Activated naive CD4-positive, alpha-beta T cell treated with anti-CD3 and anti-CD28 coated beads for 36 hours (primary cell): ENCODE measurements around the gene ADSS1. TPM values are rescaled to one million over a fixed set of nuclear protein-coding genes. Genes with fewer than 3 reads are reported as not detected.

Source experiments
- CTCF ChIA-PET: fragments of 350-600 bp; sonication (Branson Sonifier 250); formaldehyde crosslinking; loops from one replicate; lab custom pipeline; 2021; ENCODE audit warnings: antibody characterized with exemption; lab: Charles Lee
- DNase-seq: peaks from one replicate; pipeline ENCODE4 v3.0.0-alpha.2; 2020
- H3K27ac Mint-ChIP-seq: one replicate; pipeline ENCODE4 v1.8.0; 2021; ENCODE audit warnings: mild to moderate bottlenecking, mixed read lengths
- H3K27me3 Mint-ChIP-seq: one replicate; pipeline ENCODE4 v1.8.0; 2021; ENCODE audit warnings: low read depth, mixed read lengths
- H3K36me3 Mint-ChIP-seq: one replicate; pipeline ENCODE4 v1.8.0; 2021; ENCODE audit warnings: low read depth, mixed read lengths
- H3K4me1 Mint-ChIP-seq: one replicate; pipeline ENCODE4 v1.8.0; 2021; ENCODE audit warnings: low read depth, mixed read lengths
- H3K4me3 Mint-ChIP-seq: one replicate; pipeline ENCODE4 v1.8.0; 2021; ENCODE audit warnings: mild to moderate bottlenecking, moderate library complexity, mixed read lengths
- H3K9me3 Mint-ChIP-seq: one replicate; pipeline ENCODE4 v1.8.0; 2021; ENCODE audit warnings: mixed read lengths
- intact Hi-C: fragments of 100-400 bp; cut with micrococcal nuclease; formaldehyde crosslinking; loops from one replicate; pipeline ENCODE4 v1.15.1; 2023
- total RNA-seq, 2 experiments: library from RNA; stranded (reverse); gene quantifications; one replicate each; pipeline ENCODE4 v1.2.3, GENCODE V29; 2021

The ADSS1 gene
- total RNA-seq, result 1 to 10 TPM; 5.1 to 5.5 TPM

DNA sequence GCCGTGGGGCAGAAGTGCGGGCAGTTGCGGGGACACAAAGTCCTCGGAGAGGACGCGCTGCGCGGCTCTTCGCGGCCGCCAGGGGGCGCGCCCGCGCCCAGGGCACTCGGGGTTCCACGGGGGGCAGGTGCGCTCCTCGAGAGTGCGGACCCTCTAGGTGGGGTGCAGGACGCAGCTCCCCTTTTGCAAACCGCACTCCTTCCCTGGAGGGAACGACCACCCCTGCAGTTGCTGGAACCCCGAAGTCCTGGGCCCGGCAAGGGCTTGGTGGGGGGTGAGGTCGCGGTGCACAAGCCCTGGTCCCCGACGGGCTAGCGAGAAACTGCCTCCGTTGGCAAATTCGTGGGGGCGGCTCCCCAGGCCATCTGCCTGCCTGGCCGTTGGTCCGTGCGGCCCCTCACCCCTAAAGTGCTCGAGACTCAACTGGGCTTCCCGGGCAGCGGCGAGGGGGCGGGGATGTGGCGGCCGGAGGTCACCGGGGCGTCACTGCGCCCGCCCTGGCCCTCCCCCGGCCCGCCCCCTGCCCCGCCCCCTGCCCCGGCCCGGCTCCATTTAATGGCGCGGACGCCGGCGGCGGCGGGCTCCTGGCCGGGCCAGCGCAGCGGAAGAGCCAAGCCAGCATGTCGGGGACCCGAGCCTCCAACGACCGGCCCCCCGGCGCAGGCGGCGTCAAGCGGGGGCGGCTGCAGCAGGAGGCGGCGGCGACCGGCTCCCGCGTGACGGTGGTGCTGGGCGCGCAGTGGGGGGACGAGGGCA lies at the start of gene ADSS1:
Gene ADSS1 (plus strand): TSS at position 579 of the 756 bp plus-strand sequence. CDS start 42 bp downstream, at position 621.
- H3K36me3 Mint-ChIP-seq, result peaks cover 3% of the 10 kb centered on the region
- intact Hi-C loops, result loop anchor here (1.0 kb wide), 2 partner anchors 28 to 102 kb away; no protein-coding TSS in a partner anchor
- peak; percentile 53 for DNase-seq
- no peaks in the 10 kb centered on the region for H3K27me3 Mint-ChIP-seq
- no peaks in the 10 kb centered on the region for H3K9me3 Mint-ChIP-seq
- H3K4me3 Mint-ChIP-seq, result peak within 1 kb of the TSS; percentile 71
- CTCF ChIA-PET, result interaction anchor here (0.8 to 1.4 kb wide), 5 partner anchors 15 to 119 kb away, joined by 3 to 4 read pairs (median 3); partner anchors contain the start of gene SIVA1
- H3K27ac Mint-ChIP-seq, result no peak within 1 kb of the TSS
- H3K4me1 Mint-ChIP-seq, result no peaks in the 10 kb centered on the region

DNA sequence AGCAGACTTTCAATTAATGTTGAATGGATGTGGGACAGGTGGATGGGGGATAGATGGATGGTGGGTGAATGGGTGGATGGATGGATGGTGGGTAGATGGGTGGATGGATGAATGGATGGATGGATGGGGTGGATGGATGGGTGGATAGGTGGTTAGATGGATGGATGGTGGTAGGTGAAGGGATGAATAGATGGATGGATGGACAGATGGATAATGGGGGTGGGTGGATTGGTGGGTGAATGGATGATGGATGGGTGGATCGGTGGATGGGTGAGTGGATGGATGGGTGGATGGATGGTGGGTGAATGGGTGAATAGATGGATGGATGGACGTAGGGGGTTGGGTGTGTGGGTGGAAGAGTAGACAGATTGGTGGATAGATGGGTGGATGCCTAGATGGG lies 48.6 kb upstream of the ADSS1 start:
- DNase-seq, result no peak
- intact Hi-C loops, result no loop called here
- Mint-ChIP-seq H3K9me3 (no peaks in the 10 kb centered on the region), H3K27ac (no peak overlapping the region), H3K4me3 (no peak overlapping the region), H3K4me1 (peaks cover 18% of the 10 kb centered on the region), H3K27me3 (no peaks in the 10 kb centered on the region), H3K36me3 (no peaks in the 10 kb centered on the region)
- CTCF ChIA-PET, result no interaction called here

DNA sequence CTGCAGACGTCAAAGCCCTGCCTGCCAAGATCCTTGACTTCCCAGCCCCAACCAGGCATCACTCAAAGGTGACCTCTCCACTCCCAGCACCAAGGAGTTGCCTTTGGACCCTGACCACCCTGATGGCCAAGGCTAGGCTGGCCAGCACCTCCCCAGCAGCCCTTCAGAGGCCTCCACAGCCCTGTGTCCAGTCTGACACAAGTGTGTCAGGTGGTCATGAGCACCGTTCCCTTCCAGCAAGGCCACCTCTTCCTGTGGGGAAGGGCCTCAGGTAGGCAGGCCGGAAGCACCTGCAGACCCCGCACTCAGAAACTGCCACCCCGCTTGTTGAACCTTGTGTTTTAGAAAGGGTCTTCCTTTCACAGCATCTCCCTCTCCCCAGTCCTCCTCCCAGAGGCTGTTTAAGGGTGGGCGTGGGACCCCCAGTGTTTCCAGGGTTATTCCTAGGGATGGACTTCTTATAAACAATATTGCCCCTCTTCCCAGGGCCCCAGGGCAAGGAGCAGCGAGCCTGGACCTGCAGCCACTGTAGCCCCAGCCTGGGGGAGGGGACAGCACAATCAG lies 47.8 kb upstream of the ADSS1 start:
- H3K9me3 Mint-ChIP-seq, result no peaks in the 10 kb centered on the region
- H3K4me3 Mint-ChIP-seq, result no peak overlapping the region
- H3K36me3 Mint-ChIP-seq, result no peaks in the 10 kb centered on the region
- no peak overlapping the region for H3K27ac Mint-ChIP-seq
- no peak for DNase-seq
- CTCF ChIA-PET, result no interaction called here
- H3K4me1 Mint-ChIP-seq, result peaks cover 18% of the 10 kb centered on the region
- intact Hi-C loops, result loop anchor here (2.0 kb wide), 1 partner anchor 77 kb away; the partner anchor contains the start of gene SIVA1
- H3K27me3 Mint-ChIP-seq, result no peaks in the 10 kb centered on the region

DNA sequence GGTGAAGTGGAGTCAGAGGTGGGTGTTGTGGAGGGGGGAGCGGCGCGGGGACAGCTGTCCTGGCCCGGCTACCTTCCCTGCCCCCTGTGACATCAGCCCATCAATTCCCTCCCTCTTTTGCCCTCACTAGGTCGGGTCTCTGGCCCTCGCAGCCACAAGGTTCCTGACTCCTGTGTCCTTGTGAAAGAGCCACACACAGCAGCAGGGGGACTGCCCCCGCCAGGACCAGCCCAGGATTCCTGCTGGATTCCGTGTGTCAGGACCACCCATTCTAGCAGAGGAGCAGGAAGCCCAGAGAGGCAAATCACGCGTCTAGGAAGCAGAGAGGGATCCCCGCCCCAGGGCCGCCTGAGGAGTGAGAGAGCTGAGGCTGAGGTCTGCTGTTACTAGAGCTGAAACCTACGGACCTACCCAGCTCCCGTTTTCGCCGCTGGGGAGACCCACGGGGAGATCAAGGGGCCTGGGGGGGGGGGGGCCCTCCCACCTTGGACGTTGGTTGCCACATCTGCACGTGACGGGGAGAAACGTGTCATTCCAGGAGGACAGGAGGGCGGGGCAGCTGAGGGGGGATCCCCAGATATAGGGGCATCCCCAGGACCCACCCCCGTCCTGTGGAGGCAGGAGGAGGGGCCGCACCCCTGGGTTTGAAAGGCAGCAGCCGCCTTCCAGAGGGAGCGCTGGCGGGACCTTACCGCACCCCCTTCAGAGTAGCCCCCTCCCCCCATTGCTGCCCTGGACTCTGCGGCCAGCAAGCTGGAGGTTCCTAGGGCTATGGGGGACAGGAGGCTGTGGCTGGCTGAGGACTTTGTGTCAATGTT lies 47.1 kb upstream of the ADSS1 start:
- Mint-ChIP-seq H3K27me3 (no peaks in the 10 kb centered on the region), H3K4me3 (peak overlapping the region; percentile 67), H3K36me3 (no peaks in the 10 kb centered on the region), H3K27ac (no peak overlapping the region), H3K9me3 (no peaks in the 10 kb centered on the region), H3K4me1 (peaks cover 18% of the 10 kb centered on the region)
- DNase-seq, result peak; percentile 77
- intact Hi-C loops, result loop anchor here (1.0 to 2.0 kb wide), 2 partner anchors 12 to 76 kb away; partner anchors contain the start of gene SIVA1
- CTCF ChIA-PET, result interaction anchor here (0.8 to 1.2 kb wide), 3 partner anchors 11 to 45 kb away, joined by 3 to 6 read pairs (median 3); no protein-coding TSS in a partner anchor

DNA sequence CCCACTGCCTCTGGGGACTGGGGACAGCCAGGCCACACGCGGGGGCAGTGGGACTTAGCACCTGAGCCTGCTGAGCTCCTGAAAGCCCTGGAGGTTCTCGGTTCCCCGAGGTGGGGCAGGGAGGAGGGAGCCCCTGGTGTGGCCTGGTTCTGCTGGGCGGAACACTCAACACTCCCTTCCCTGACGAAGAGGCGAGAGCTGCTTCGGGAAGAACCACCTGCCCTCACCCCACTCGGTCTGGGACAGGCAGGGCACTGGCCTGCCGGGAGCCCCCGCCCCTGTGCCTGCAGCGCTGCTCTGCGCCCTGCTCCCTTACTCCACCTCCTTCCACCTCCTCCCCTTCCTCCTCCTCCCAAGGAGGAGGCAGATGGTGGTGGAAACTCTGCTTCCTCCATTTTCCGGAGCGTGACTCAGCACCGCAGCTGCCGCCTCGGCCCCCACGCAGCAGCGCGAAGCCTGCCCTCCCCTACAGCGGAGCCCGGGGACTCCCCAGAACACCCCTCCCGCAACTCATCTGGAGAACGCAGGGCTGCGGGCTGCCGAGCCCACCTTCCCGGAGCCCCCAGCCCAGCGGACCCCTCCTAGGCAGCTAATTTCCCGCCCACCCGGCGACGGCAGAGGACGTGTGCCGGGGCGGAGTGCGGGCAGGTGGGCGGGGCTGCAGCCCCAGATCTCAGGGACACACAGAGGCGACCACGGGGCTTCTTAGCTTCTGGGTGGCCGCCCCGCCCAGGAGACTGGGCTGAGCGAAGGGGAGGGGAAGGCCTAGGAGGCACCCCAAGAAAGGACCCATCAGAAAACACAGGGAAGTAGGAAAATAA lies 46.3 kb upstream of the ADSS1 start:
- CTCF ChIA-PET, result interaction anchor here (0.6 to 1.2 kb wide), 5 partner anchors 9 to 369 kb away, joined by 3 to 6 read pairs (median 3); no protein-coding TSS in a partner anchor
- intact Hi-C loops, result loop anchor here (1.0 to 2.0 kb wide), 2 partner anchors 12 to 75 kb away; partner anchors contain the start of gene SIVA1
- H3K36me3 Mint-ChIP-seq, result no peaks in the 10 kb centered on the region
- no peaks in the 10 kb centered on the region for H3K27me3 Mint-ChIP-seq
- no peaks in the 10 kb centered on the region for H3K9me3 Mint-ChIP-seq
- H3K4me1 Mint-ChIP-seq, result peaks cover 18% of the 10 kb centered on the region
- peak; percentile 83 for DNase-seq
- H3K27ac Mint-ChIP-seq, result peak overlapping the region; percentile 61
- peak overlapping the region; percentile 67 for H3K4me3 Mint-ChIP-seq

DNA sequence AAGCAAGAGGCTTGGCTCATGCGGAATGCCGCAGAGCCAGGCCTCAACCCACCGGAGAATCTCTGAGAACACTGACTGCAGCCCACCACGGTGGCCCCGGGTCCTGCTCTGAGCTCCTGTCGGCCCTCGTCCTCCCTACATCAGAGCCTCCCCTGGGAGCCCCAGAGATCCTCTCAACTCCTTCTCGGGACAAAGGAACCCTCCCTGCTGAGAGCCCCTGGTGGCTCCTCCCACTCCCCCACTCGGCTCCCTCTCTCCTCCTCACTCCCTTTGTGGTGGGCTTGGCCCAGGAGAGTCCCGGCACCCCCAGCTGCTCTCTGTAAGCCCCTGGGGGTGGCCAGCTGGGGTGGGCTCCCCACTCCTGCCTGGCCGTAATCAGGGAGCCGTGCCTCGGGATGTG lies 45.7 kb upstream of the ADSS1 start:
- no peak for DNase-seq
- H3K9me3 Mint-ChIP-seq, result no peaks in the 10 kb centered on the region
- H3K36me3 Mint-ChIP-seq, result no peaks in the 10 kb centered on the region
- H3K27me3 Mint-ChIP-seq, result no peaks in the 10 kb centered on the region
- H3K4me1 Mint-ChIP-seq, result peaks cover 18% of the 10 kb centered on the region
- CTCF ChIA-PET, result interaction anchor here (0.6 to 1.1 kb wide), 2 partner anchors 9 to 368 kb away, joined by 3 to 4 read pairs; no protein-coding TSS in a partner anchor
- intact Hi-C loops, result no loop called here
- peak overlapping the region; percentile 18 for H3K4me3 Mint-ChIP-seq
- no peak overlapping the region for H3K27ac Mint-ChIP-seq

DNA sequence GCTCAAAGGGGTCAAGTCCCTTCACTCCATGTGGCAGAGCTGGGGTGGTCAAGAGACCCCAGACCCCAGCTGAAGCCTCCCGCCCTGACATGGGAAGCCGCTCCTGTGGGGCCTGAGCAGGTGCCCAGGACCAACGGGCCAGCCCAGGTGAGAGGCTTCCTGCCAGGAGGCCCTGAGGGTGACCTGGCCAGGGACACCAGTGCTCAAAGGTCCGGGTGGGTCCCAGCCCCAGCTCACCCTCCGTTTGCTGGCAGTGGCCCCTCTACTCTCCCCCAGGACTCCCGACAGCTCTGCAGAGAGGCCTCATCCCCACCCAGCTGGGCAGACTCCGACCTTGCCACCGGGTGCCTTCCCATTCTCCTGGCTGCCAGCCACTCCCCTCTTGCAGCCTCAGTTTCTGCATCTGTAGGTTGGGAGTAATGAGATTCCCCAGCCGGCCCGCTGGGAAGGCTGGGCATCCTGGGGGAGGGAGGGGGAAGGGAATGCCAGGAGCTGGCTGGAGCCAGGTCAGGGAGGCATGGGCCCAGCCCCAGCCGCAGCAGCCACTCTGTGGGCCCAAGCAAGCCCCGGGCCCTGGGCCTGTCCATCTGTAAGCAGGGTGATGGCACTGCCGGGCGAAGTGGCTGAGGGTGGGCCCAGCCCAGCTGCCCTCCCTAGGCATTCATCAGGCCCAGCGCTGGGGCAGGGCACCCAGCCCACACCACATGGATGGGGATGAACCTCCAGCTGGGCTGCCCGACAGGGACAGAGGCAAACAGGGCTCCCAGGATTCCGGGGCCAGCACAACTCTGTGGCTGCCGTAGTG lies 44.9 kb upstream of the ADSS1 start:
- intact Hi-C loops, result no loop called here
- Mint-ChIP-seq H3K36me3 (no peaks in the 10 kb centered on the region), H3K9me3 (no peaks in the 10 kb centered on the region), H3K27ac (no peak overlapping the region), H3K4me3 (no peak overlapping the region), H3K27me3 (no peaks in the 10 kb centered on the region), H3K4me1 (peaks cover 14% of the 10 kb centered on the region)
- no peak for DNase-seq
- CTCF ChIA-PET, result no interaction called here

DNA sequence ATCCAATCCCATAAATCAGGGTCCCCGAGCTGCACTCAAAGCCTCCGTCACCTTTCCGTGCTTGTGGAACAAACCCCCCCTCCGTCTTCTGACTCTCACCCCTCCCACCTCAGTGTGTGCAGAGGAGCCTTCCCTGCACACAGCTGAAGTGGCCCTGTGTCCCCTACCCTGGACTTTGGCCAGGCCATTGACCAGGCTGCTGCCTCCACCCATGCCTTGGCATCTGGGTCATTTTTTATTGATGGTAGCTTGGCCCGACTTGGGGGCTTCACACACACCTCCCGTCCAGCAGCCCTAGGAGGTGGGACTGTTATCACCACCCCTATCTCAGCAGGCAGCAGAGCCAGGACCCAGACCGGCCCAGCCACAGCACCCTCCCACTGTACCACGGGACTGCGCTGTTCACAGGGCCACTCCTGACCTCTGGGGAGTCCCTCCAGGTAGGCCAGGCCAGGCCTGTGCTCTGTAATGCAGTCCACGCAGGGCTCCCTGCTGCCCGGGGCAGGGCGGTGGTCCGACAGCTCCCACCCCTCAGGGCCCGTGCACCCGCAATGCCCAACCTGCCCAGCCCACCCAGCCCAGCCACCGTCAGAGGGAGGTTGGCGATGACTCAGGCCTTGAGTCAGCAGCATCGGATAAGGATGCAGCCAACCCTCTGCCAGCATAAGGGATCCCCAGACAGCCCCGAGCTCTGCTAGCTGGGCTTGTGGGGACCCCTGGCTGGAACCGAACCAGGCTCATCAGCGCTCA lies 43.8 kb upstream of the ADSS1 start:
- Mint-ChIP-seq H3K4me1 (peaks cover 10% of the 10 kb centered on the region), H3K36me3 (no peaks in the 10 kb centered on the region), H3K27me3 (no peaks in the 10 kb centered on the region), H3K9me3 (no peaks in the 10 kb centered on the region), H3K27ac (no peak overlapping the region), H3K4me3 (no peak overlapping the region)
- CTCF ChIA-PET, result no interaction called here
- DNase-seq, result no peak
- intact Hi-C loops, result no loop called here

DNA sequence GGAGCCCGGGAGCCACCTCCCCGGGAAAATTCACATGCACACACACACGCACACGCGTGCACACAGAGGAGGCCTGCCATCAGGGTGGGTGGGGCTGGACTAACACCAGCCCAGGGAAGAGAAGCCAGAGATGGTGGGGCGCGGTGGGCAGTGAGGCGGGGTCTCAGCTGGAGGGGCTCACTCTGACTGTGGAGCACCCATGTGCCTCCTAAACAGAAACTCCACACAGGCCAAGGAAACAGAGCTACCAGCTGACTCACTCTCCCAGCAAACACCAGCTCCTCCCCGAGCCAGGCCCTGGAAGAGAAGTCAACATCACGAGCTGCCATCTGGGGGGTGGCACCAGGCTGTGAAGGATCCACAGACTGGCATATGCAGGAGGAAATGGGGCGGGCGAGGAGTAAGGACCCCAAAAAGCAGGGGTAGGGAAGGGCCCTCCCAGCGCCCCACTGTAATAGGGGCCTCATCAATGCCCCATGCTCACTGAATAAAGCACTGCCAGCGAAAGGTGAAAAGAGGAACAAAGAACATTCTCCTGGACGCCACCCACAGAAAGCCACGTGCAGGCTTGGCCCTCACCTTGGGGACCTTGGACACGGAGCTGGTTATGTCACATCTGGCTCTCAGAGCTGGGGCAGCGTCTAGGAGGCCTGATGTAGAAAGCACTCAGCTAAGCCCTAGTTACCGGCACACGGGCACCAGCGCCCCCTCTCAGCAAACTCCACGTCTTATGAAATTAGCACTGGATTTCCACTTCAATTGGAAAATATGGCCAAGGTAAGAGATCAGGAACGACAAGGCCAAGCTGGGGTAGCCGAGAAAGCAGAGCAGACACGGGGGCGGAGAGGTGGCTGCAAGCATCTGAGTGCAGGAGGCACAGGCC lies 43.0 kb upstream of the ADSS1 start:
- H3K27ac Mint-ChIP-seq, result no peak overlapping the region
- H3K36me3 Mint-ChIP-seq, result no peaks in the 10 kb centered on the region
- DNase-seq, result no peak
- H3K9me3 Mint-ChIP-seq, result no peaks in the 10 kb centered on the region
- CTCF ChIA-PET, result no interaction called here
- H3K27me3 Mint-ChIP-seq, result no peaks in the 10 kb centered on the region
- no peak overlapping the region for H3K4me3 Mint-ChIP-seq
- H3K4me1 Mint-ChIP-seq, result peaks cover 12% of the 10 kb centered on the region
- intact Hi-C loops, result no loop called here

DNA sequence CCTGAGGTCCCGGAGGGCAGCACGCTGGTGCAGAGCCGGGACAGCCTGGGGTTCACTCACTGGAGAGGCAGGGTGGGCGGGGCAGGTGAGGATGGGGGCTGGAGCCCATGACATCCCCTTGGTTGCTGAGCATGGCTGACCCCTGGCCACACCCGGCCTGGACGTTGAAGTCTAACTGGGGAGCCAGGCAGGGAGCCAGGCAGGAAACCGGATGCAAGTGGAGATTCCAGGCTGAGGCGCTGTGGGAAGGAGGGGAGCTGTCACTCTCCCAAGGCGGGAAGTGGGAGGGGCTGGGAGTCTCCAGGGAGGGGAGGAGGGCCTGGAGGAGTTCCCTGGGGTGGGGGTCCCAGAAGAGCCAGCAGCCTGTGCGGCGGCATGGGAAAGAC lies 42.3 kb upstream of the ADSS1 start:
- intact Hi-C loops, result no loop called here
- DNase-seq, result no peak
- Mint-ChIP-seq H3K36me3 (no peaks in the 10 kb centered on the region), H3K4me3 (no peak overlapping the region), H3K4me1 (peaks cover 17% of the 10 kb centered on the region), H3K27ac (no peak overlapping the region), H3K9me3 (no peaks in the 10 kb centered on the region), H3K27me3 (no peaks in the 10 kb centered on the region)
- CTCF ChIA-PET, result no interaction called here
